K562 (cell line): ENCODE data around the gene PDLIM7. TPM values are rescaled to one million over a fixed set of nuclear protein-coding genes. Genes with fewer than 3 reads are reported as not detected.

ENCODE experiments used
- CBX5 ChIP-seq: IDR thresholded peaks from 2 replicates; pipeline ENCODE4 v1.6.1; 2014; ENCODE audit warnings: low read depth, borderline replicate concordance
- E2F3 ChIP-seq: fragments of 250-450 bp; sonication (Bioruptor Pico); IDR thresholded peaks from 2 replicates; pipeline ENCODE4 v1.4.0; 2020; ENCODE audit warnings: mild to moderate bottlenecking
- IRF2 ChIP-seq: sonication (generic); formaldehyde crosslinking; IDR thresholded peaks from 2 replicates; pipeline ENCODE4 v1.8.1; 2022; ENCODE audit warnings: mild to moderate bottlenecking, missing genetic modification reagents
- NCOA4 ChIP-seq: fragments of 450-650 bp; IDR thresholded peaks from 2 replicates; pipeline ENCODE4 v1.6.1; 2018; ENCODE audit warnings: mild to moderate bottlenecking; ENCODE audit not compliant: partially characterized antibody
- POLR2A ChIP-seq: fragments of 450-650 bp; conservative IDR thresholded peaks from 2 replicates; pipeline ENCODE4 v1.6.1; 2016
- RBFOX2 ChIP-seq: fragments of 200-400 bp; formaldehyde crosslinking; IDR thresholded peaks from 2 replicates; pipeline ENCODE4 v1.6.1; 2017; ENCODE audit warnings: low read depth, mild to moderate bottlenecking, low read length, moderate library complexity
- REST ChIP-seq, 2 experiments: fragments of 450-650 bp; formaldehyde crosslinking in 1 of 2; IDR thresholded peaks; 2 replicates each; pipeline versions ENCODE4 v1.4.0 to v1.6.1; 2014 to 2020; ENCODE audit warnings: mild to moderate bottlenecking in 2 of 2, borderline replicate concordance in 1 of 2, low read depth in 1 of 2
- ZNF318 ChIP-seq, 2 experiments: fragments of 450-650 bp; IDR thresholded peaks; 2 replicates each; pipeline ENCODE4 v1.6.1; 2016; ENCODE audit warnings: mild to moderate bottlenecking in 2 of 2, borderline replicate concordance in 1 of 2, low read depth in 1 of 2, moderate library complexity in 1 of 2
- polyA plus RNA-seq, 8 experiments: library from polyadenylated mRNA; depleted of rRNA in 4 of 8; stranded (reverse) in 5 of 8; unstranded in 3 of 8; fragments of >200 nt; fragmentation: Nextera tagmentation in 2 of 8; fragmentation: Illumina TruSeq in 1 of 8; extraction: Ambion mirVana in 2 of 8; extraction: Trizol in 1 of 8; gene quantifications; 2 replicates each; pipeline versions ENCODE4 v1.2.1 to v1.2.3, GENCODE V29; 2011 to 2014; ENCODE audit warnings: inconsistent platforms in 1 of 8, missing spikeins in 1 of 8
- total RNA-seq, 7 experiments: library from RNA; depleted of rRNA in 6 of 7; stranded (reverse); fragments of >200 nt in 6 of 7; fragmentation: Illumina TruSeq in 2 of 7; extraction: Trizol in 2 of 7; gene quantifications; 2 replicates each; pipeline versions ENCODE4 v1.2.1 to v1.2.3, GENCODE V29; 2011 to 2021; ENCODE audit warnings: low replicate concordance in 1 of 7

The PDLIM7 gene
- total and polyA plus RNA-seq, 9 of the 15 experiments (the other 6 are each of a cell fraction or from before 2014, with no cell fraction given): 2.1 to 124 (median 32.6) TPM

GRCh38 chr5:177455661-177456590 is 41.5 kb downstream of the PDLIM7 start (continued):
- TF ChIP-seq IRF2 (CRISPR knock-in tag): no peak
- 0 out of 2 replicates have a peak, but pooled peaks have one; percentile 15 for TF ChIP-seq CBX5
- TF ChIP-seq REST (IDR thresholded peaks at IDR 0.05; ENCODE audit: borderline replicate concordance): no peak
- TF ChIP-seq REST (CRISPR knock-in tag; IDR thresholded peaks at IDR 0.05; ENCODE audit: low read depth): no peak
- TF ChIP-seq NCOA4: no peak
- TF ChIP-seq E2F3 (CRISPR knock-in tag): no peak
- no peak for TF ChIP-seq ZNF318 (IDR thresholded peaks at IDR 0.05; ENCODE audit: borderline replicate concordance in 1 of 2, low read depth in 1 of 2)
- peak; percentile 48; the same call in 1 of the 2 replicates for TF ChIP-seq POLR2A
- TF ChIP-seq RBFOX2: peak; percentile 78
